ENCODE data around the gene ALDH1L2. TPM values are rescaled to one million over a fixed set of nuclear protein-coding genes. Genes with fewer than 3 reads are reported as not detected.

Gene ALDH1L2
- polyA plus RNA-seq, result not detected

- no peaks in the 10 kb centered on the region for H3K36me3 Mint-ChIP-seq
- H3K4me3 Mint-ChIP-seq, result peak within 1 kb of the TSS; percentile 60 to 80 (median 71)
- no peaks in the 10 kb centered on the region for H3K9me3 Mint-ChIP-seq
- peaks cover 10 to 12% of the 10 kb centered on the region in 2 donors for H3K4me1 Mint-ChIP-seq
- H3K27ac Mint-ChIP-seq, result no peak within 1 kb of the TSS
- H3K27me3 Mint-ChIP-seq (ENCODE audit: low read depth in 3 of 3), result peaks cover 6 to 20% (median 16%) of the 10 kb centered on the region in 3 donors
- DNase-seq, result peak; percentile 29 to 39 (median 34)
These were observed at the start of gene ALDH1L2 for GRCh38 chr12:105084251-105085250. TSS of gene ALDH1L2 (minus strand) at chr12:105084458. CDS start at chr12:105084436, 22 bp downstream.

DNA sequence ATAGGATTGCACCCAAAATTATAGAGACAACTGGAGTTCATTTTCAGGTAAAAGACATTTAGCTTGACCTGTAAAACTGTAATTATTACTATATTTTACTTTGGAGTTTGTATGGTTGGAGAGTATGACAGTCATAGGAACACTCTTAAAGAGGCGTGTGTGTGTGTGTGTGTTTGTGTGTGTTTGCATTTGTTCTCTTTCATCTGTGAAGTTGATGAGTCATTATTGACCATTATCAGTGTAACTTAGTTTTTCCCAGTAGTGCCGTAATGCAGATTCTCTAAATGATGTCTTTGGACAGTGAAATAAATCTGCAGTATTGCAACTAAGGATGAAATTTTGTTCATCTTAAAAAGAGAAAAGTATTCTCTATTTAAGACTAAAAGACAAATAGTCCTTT is 36.3 kb upstream of the ALDH1L2 start:
- H3K27ac Mint-ChIP-seq, result no peak overlapping the region
- H3K36me3 Mint-ChIP-seq, result peaks cover 31 to 58% (median 31%) of the 10 kb centered on the region in 3 donors
- H3K9me3 Mint-ChIP-seq, result no peaks in the 10 kb centered on the region
- no peaks in the 10 kb centered on the region for H3K27me3 Mint-ChIP-seq (ENCODE audit: low read depth in 3 of 3)
- no peak for DNase-seq
- no peak overlapping the region for H3K4me3 Mint-ChIP-seq
- no peaks in the 10 kb centered on the region for H3K4me1 Mint-ChIP-seq

DNA sequence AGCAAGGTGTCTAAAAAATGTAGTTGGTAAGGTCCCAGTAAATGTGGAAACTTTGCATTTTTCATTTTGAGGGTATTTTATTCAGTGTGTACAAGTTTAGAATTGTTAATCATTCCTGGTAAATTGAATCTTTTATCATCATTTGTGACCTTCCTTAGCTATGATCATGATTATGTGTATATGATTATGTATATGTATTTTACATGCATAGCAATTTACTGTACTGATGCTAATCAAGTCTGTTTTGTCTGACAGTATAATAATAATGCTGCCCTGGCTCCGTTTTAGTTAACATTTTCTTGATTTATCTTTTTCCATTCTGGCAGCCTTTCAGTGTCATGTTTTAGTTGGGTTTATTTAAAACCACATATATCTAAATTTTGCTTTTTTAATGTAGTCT is 32.7 kb upstream of the ALDH1L2 start:
- Mint-ChIP-seq H3K27ac (no peak overlapping the region), H3K4me1 (peaks cover 3 to 15% of the 10 kb centered on the region in 2 donors)

DNA sequence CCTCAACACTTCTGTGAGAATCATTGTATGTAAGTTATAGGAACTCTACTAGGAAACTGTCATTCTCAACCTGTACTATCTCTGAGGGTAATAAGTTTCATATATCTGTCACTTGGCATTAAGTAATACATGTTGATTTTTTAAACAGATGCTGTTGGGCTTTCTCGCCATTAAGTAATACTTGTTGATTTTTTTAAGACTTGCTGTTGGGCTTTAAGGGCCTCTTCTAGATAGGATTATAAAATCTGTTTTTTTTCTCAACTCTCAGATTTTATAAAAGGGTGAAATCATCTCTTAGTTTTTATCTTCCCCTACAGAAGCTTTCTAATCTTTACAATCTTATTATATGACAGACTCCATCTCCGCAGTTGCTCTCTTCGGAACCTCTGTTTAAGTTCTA is 28.8 kb upstream of the ALDH1L2 start:
- H3K4me1 Mint-ChIP-seq, result peaks cover 27 to 42% of the 10 kb centered on the region in 2 donors
- DNase-seq, result no peak
- no peaks in the 10 kb centered on the region for H3K9me3 Mint-ChIP-seq
- no peak overlapping the region for H3K27ac Mint-ChIP-seq
- peaks cover 27 to 36% (median 32%) of the 10 kb centered on the region in 3 donors for H3K36me3 Mint-ChIP-seq
- H3K4me3 Mint-ChIP-seq, result no peak overlapping the region
- H3K27me3 Mint-ChIP-seq (ENCODE audit: low read depth in 3 of 3), result peaks cover 0 to 6% (median 0%) of the 10 kb centered on the region in 3 donors

More for the DNA sequence above, 32.7 kb upstream of the ALDH1L2 start:
- no peak overlapping the region for H3K4me3 Mint-ChIP-seq
- no peaks in the 10 kb centered on the region for H3K27me3 Mint-ChIP-seq (ENCODE audit: low read depth in 3 of 3)
- no peak for DNase-seq
- no peaks in the 10 kb centered on the region for H3K9me3 Mint-ChIP-seq
- H3K36me3 Mint-ChIP-seq, result peaks cover 37 to 60% (median 44%) of the 10 kb centered on the region in 3 donors

DNA sequence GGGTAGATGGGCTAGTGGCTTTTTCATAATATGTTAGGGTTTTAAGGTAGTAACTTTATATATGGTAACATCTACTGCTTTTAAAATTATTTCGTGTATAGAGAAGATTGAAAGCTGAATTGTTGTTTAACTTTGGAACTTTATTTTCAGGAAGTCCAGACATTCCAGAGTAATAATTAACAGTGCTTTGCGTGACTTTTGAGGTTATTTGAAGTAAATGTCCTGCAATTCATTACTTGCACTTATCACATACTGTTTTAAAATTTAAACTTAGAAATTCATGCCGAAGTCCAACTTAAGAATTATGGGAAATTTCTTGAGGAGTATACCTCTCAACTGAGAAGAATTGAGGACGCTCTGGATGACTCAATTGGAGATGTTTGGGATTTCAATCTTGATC is 26.6 kb upstream of the ALDH1L2 start:
- peaks cover 34 to 50% of the 10 kb centered on the region in 2 donors for H3K4me1 Mint-ChIP-seq

GRCh38 chr12:105109465-105110212 is 25.4 kb upstream of the ALDH1L2 start:
- Mint-ChIP-seq H3K4me1 (peaks cover 34 to 50% of the 10 kb centered on the region in 2 donors), H3K4me3 (peak overlapping the region; percentile 89 to 97 (median 94)), H3K9me3 (no peaks in the 10 kb centered on the region), H3K27ac (peak overlapping the region; percentile 72 to 97 (median 88)), H3K27me3 (ENCODE audit: low read depth in 3 of 3) (peaks cover 3 to 21% (median 11%) of the 10 kb centered on the region in 3 donors), H3K36me3 (peaks cover 9 to 17% (median 17%) of the 10 kb centered on the region in 3 donors)
- DNase-seq, result no peak

More for the DNA sequence above, 26.6 kb upstream of the ALDH1L2 start:
- peaks cover 14 to 23% (median 17%) of the 10 kb centered on the region in 3 donors for H3K36me3 Mint-ChIP-seq
- no peak overlapping the region for H3K4me3 Mint-ChIP-seq
- DNase-seq, result no peak
- H3K27ac Mint-ChIP-seq, result no peak overlapping the region
- H3K27me3 Mint-ChIP-seq (ENCODE audit: low read depth in 3 of 3), result peaks cover 3 to 17% (median 5%) of the 10 kb centered on the region in 3 donors
- no peaks in the 10 kb centered on the region for H3K9me3 Mint-ChIP-seq

- Mint-ChIP-seq H3K4me3 (peak within 1 kb of the TSS; percentile 89 to 97 (median 94)), H3K27ac (peak within 1 kb of the TSS; percentile 91 to 97 (median 93)), H3K4me1 (peaks cover 33 to 38% of the 10 kb centered on the region in 2 donors), H3K9me3 (no peaks in the 10 kb centered on the region), H3K36me3 (peaks cover 4 to 9% (median 8%) of the 10 kb centered on the region in 3 donors), H3K27me3 (ENCODE audit: low read depth in 3 of 3) (peaks cover 3 to 22% (median 17%) of the 10 kb centered on the region in 3 donors)
- peak; percentile 93 to 94 (median 93) for DNase-seq
These were observed 23.5 kb upstream of the ALDH1L2 start, which contains the start of gene WASHC4 for GRCh38 chr12:105107494-105108371. TSS of gene WASHC4 (plus strand) at chr12:105107731. CDS start at chr12:105107801, 70 bp downstream.

DNA sequence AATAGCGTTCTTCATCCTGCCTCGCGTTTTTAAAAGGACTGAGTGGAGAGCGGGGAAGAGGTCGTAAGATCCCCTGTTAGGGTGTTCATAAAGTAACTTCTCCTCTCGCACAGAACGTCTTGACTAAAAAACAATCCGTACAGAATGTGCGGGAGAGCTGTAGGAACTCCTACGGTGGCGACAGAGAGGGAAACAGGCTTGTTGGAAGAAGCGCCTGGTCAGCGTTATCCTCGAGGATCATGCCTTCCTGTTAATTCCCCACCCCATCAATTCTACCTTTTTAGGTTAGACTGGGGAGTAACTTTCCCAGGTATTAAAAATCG is 22.9 kb upstream of the ALDH1L2 start:
- Mint-ChIP-seq H3K36me3 (peaks cover 0 to 4% (median 4%) of the 10 kb centered on the region in 3 donors), H3K27ac (peak overlapping the region; percentile 85 to 97 (median 90)), H3K9me3 (no peaks in the 10 kb centered on the region), H3K27me3 (ENCODE audit: low read depth in 3 of 3) (peaks cover 3 to 22% (median 19%) of the 10 kb centered on the region in 3 donors), H3K4me1 (peaks cover 33 to 35% of the 10 kb centered on the region in 2 donors), H3K4me3 (peak overlapping the region; percentile 89 to 97 (median 94))
- peak in 1 of 3 donors; percentile 3 for DNase-seq

DNA sequence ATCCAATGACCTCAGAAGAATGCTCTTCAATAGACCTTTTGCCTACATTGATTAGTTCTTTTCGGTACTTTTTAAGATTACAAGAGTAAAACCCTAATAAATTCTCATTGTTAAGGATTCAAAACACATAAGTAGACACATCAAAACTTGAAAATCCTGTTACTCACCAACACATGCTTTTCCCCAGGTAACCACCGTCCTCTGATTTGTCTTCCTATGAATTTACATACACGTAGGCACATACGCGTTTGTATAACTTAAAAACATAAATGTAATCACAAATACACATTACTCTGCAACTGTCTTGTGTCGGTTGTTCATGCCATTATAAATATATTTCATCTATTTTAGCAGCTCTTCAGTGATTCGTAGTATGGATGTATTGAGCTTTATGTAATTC is 22.4 kb upstream of the ALDH1L2 start:
- Mint-ChIP-seq H3K36me3 (no peaks in the 10 kb centered on the region), H3K27ac (peak overlapping the region in 3 of 6 donors; percentile 86 to 91 (median 88)), H3K4me3 (peak overlapping the region; percentile 89 to 97 (median 94)), H3K9me3 (no peaks in the 10 kb centered on the region), H3K27me3 (ENCODE audit: low read depth in 3 of 3) (peaks cover 3 to 22% (median 19%) of the 10 kb centered on the region in 3 donors), H3K4me1 (peaks cover 29 to 35% of the 10 kb centered on the region in 2 donors)
- DNase-seq, result no peak

- Mint-ChIP-seq H3K27me3 (ENCODE audit: low read depth in 3 of 3) (peaks cover 5 to 22% (median 20%) of the 10 kb centered on the region in 3 donors), H3K36me3 (no peaks in the 10 kb centered on the region), H3K4me1 (peaks cover 24% of the 10 kb centered on the region in 2 donors), H3K27ac (no peak overlapping the region), H3K4me3 (no peak overlapping the region), H3K9me3 (no peaks in the 10 kb centered on the region)
- no peak for DNase-seq
These were observed 20.5 kb upstream of the ALDH1L2 start for GRCh38 chr12:105104762-105105161.

GRCh38 chr12:105102673-105103072 is 18.4 kb upstream of the ALDH1L2 start:
- DNase-seq, result no peak
- H3K4me3 Mint-ChIP-seq, result no peak overlapping the region
- H3K9me3 Mint-ChIP-seq, result peaks cover 0 to 2% (median 0%) of the 10 kb centered on the region in 6 donors
- peaks cover 0 to 4% (median 0%) of the 10 kb centered on the region in 3 donors for H3K36me3 Mint-ChIP-seq
- peaks cover 4 to 24% (median 18%) of the 10 kb centered on the region in 3 donors for H3K27me3 Mint-ChIP-seq (ENCODE audit: low read depth in 3 of 3)
- H3K27ac Mint-ChIP-seq, result no peak overlapping the region
- H3K4me1 Mint-ChIP-seq, result peaks cover 7 to 8% of the 10 kb centered on the region in 2 donors

GRCh38 chr12:105100998-105101397 is 16.7 kb upstream of the ALDH1L2 start:
- no peak for DNase-seq
- H3K27me3 Mint-ChIP-seq (ENCODE audit: low read depth in 3 of 3), result peaks cover 2 to 24% (median 9%) of the 10 kb centered on the region in 3 donors
- H3K36me3 Mint-ChIP-seq, result peaks cover 0 to 5% (median 4%) of the 10 kb centered on the region in 3 donors
- H3K9me3 Mint-ChIP-seq, result peaks cover 0 to 10% (median 8%) of the 10 kb centered on the region in 6 donors
- H3K4me3 Mint-ChIP-seq, result no peak overlapping the region
- no peak overlapping the region for H3K27ac Mint-ChIP-seq
- H3K4me1 Mint-ChIP-seq, result no peaks in the 10 kb centered on the region

All from immature natural killer cell (primary cell).